GM21723 (cell line): Measurements from ENCODE around the gene B4GALT5.

Experiments
- ATAC-seq: cut with Tn5 transposase; IDR thresholded peaks from one replicate; pipeline ENCODE4 v1.9.1; 2021; ENCODE audit warnings: mild to moderate bottlenecking, moderate library complexity; ENCODE audit not compliant: unreplicated experiment

The B4GALT5 gene

GRCh38 chr20:49701916-49702315 is 11.8 kb downstream of the B4GALT5 start:
- no peak for ATAC-seq

GRCh38 chr20:49701241-49701790 is 12.4 kb downstream of the B4GALT5 start:
- no peak for ATAC-seq

GRCh38 chr20:49700411-49701185 is 13.1 kb downstream of the B4GALT5 start:
- ATAC-seq, result no peak

- peak; percentile 79 for ATAC-seq
These were observed 14.3 kb downstream of the B4GALT5 start for GRCh38 chr20:49699200-49699992.

- ATAC-seq, result no peak
These were observed 15.2 kb downstream of the B4GALT5 start for GRCh38 chr20:49698477-49698876.

- ATAC-seq, result no peak
These were observed 16.6 kb downstream of the B4GALT5 start for GRCh38 chr20:49697071-49697470.

- no peak for ATAC-seq
These were observed 17.1 kb downstream of the B4GALT5 start for GRCh38 chr20:49696594-49696993.

GRCh38 chr20:49695830-49696229 is 17.8 kb downstream of the B4GALT5 start:
- ATAC-seq, result no peak

- ATAC-seq, result no peak
These were observed 19.1 kb downstream of the B4GALT5 start for GRCh38 chr20:49694450-49695071.

GRCh38 chr20:49693435-49694171 is 20.1 kb downstream of the B4GALT5 start:
- ATAC-seq, result no peak

- ATAC-seq, result no peak
These were observed 20.7 kb downstream of the B4GALT5 start for GRCh38 chr20:49692941-49693340.

GRCh38 chr20:49691818-49692568 is 21.7 kb downstream of the B4GALT5 start:
- no peak for ATAC-seq

- ATAC-seq, result no peak
These were observed 22.6 kb downstream of the B4GALT5 start for GRCh38 chr20:49690899-49691620.

- no peak for ATAC-seq
These were observed 25.8 kb downstream of the B4GALT5 start for GRCh38 chr20:49687595-49688567.

- ATAC-seq, result no peak
These were observed 27.9 kb downstream of the B4GALT5 start for GRCh38 chr20:49685809-49686208.

- no peak for ATAC-seq
These were observed 28.5 kb downstream of the B4GALT5 start for GRCh38 chr20:49685161-49685601.

- ATAC-seq, result no peak
These were observed 29.2 kb downstream of the B4GALT5 start for GRCh38 chr20:49684335-49684997.

GRCh38 chr20:49682798-49683197 is 30.9 kb downstream of the B4GALT5 start:
- ATAC-seq, result no peak
